Gastroesophageal sphincter (tissue), 3 donors: Measurements from ENCODE around the gene RELL1.

Experiments used
- POLR2AphosphoS5 ChIP-seq: sonication (generic); formaldehyde crosslinking; IDR thresholded peaks from one replicate; pipeline ENCODE4 v1.6.1; 2017; ENCODE audit warnings: antibody characterized with exemption
- TF ChIP-seq, protein P1 (sequence below), 4 experiments: fragments of 200-600 bp in 2 of 4; fragments of 450-650 bp in 2 of 4; sonication (generic) in 1 of 4; IDR thresholded peaks; one replicate each; pipeline ENCODE4 v1.5.1; 2017 to 2019; ENCODE audit warnings: antibody characterized with exemption in 4 of 4, mild to moderate bottlenecking in 2 of 4, moderate library complexity in 2 of 4

DNA sequence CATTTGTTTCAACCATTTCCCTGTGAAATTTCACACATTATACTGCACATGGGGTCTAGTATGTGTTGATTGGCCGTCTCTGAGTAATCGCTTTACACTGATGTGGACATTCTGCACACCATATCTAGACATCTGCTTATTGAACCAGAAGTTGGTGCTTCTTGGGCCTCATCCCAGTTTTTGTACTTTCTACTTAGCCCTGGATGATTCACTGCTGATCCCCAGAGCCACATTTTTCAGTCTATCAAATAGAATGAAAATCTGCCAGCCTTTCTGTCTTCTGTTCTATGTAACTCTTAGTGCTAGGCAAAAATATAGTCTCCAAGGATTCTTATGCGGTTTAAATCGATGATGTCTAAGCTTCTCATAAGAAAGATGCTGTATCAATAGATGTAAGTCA is 40.5 kb upstream of the RELL1 start:
- TF ChIP-seq, protein P1, sequence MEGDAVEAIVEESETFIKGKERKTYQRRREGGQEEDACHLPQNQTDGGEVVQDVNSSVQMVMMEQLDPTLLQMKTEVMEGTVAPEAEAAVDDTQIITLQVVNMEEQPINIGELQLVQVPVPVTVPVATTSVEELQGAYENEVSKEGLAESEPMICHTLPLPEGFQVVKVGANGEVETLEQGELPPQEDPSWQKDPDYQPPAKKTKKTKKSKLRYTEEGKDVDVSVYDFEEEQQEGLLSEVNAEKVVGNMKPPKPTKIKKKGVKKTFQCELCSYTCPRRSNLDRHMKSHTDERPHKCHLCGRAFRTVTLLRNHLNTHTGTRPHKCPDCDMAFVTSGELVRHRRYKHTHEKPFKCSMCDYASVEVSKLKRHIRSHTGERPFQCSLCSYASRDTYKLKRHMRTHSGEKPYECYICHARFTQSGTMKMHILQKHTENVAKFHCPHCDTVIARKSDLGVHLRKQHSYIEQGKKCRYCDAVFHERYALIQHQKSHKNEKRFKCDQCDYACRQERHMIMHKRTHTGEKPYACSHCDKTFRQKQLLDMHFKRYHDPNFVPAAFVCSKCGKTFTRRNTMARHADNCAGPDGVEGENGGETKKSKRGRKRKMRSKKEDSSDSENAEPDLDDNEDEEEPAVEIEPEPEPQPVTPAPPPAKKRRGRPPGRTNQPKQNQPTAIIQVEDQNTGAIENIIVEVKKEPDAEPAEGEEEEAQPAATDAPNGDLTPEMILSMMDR (IDR thresholded peaks at IDR 0.05): no peak
- TF ChIP-seq POLR2AphosphoS5: no peak
